Glutamatergic neuron (in vitro differentiated cells): Measurements from ENCODE around the gene PROC. TPM values are rescaled to one million over a fixed set of nuclear protein-coding genes. Genes with fewer than 3 reads are reported as not detected.

ENCODE experiments used
- DNase-seq: peaks from one replicate; pipeline ENCODE4 v3.0.0; 2022
- H3K27ac Mint-ChIP-seq: one replicate; pipeline ENCODE4 v1.8.0; 2020; ENCODE audit warnings: mild to moderate bottlenecking, mixed read lengths, inconsistent platforms; ENCODE audit not compliant: unreplicated experiment
- H3K27me3 Mint-ChIP-seq: one replicate; pipeline ENCODE4 v1.8.0; 2020; ENCODE audit warnings: mild to moderate bottlenecking, moderate library complexity, mixed read lengths, inconsistent platforms; ENCODE audit not compliant: unreplicated experiment
- H3K36me3 Mint-ChIP-seq: one replicate; pipeline ENCODE4 v1.8.0; 2020; ENCODE audit warnings: mild to moderate bottlenecking, mixed read lengths, inconsistent platforms; ENCODE audit not compliant: unreplicated experiment
- H3K4me1 Mint-ChIP-seq: one replicate; pipeline ENCODE4 v1.8.0; 2020; ENCODE audit warnings: mild to moderate bottlenecking, low read depth, mixed read lengths, inconsistent platforms; ENCODE audit not compliant: unreplicated experiment
- H3K4me3 Mint-ChIP-seq: one replicate; pipeline ENCODE4 v1.8.0; 2020; ENCODE audit warnings: mild to moderate bottlenecking, mixed read lengths, inconsistent platforms; ENCODE audit not compliant: unreplicated experiment
- H3K9me3 Mint-ChIP-seq: one replicate; pipeline ENCODE4 v1.8.0; 2020; ENCODE audit warnings: mild to moderate bottlenecking, moderate library complexity, mixed read lengths, inconsistent platforms; ENCODE audit not compliant: unreplicated experiment
- total RNA-seq: library from RNA; stranded (reverse); fragmentation: NEBNext Ultra II Directional; extraction: Animal tissue kit (Norgen Biotek cat#: 25700); gene quantifications from one replicate; pipeline ENCODE4 v1.2.1, GENCODE V29; 2021; ENCODE audit not compliant: unreplicated experiment
- TF ChIP-seq, protein P1 (sequence below): fragments of 200-600 bp; sonication (generic); IDR thresholded peaks from one replicate; pipeline ENCODE4 v1.5.0; 2021; ENCODE audit not compliant: partially characterized antibody, unreplicated experiment

The PROC gene
- total RNA-seq, 1 donor from 2014 or later, result not detected

DNA sequence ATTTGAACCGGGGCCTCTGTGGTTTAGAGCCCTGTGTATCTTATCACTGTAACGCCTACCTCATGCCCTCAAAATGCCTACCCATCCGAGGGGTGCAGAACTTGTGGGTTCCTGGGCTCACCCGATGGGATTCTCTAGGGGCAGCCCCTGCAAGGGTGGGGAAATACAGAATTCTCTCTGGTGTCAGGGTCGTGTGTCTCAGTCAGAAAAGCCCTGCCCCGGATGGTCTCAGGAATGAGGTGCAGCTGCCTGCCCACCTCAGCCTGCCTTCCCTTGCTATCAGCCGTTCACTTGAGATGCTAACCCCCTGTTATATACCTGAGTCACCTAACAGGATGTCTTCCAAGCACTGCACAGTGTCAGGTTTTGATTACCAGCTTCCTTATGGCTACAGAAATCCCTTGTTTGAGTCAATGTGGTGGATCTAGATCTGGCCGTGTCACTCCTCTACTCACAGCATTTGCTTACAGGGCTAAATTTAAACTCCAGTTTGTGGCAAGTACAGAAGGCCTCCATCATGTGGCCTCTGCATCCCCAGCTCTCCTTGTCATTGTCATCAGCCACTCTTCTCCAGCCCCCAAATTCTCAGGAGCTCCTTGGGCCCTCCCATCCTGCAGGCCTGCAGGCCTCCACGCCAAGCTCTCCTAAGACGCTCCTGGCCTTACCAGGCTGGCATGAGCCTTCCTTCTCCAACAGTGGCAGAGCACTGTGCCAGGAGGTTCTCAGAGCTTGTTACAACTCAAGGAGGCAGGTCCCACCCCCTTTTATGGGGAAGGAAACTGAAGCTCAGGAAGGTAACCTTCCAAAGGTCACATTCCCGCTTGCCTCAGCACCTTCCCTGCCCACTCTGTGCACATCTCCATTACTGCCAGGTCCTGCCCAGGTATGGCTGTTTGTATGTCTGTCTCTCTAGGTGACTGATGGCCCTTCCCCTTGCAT, 16.2 kb upstream of the PROC start:
- H3K36me3 Mint-ChIP-seq, result no peaks in the 10 kb centered on the region
- H3K27me3 Mint-ChIP-seq, result peaks cover 4% of the 10 kb centered on the region
- no peaks in the 10 kb centered on the region for H3K4me1 Mint-ChIP-seq
- H3K9me3 Mint-ChIP-seq, result no peaks in the 10 kb centered on the region
- DNase-seq, result no peak
- no peak overlapping the region for H3K4me3 Mint-ChIP-seq
- no peak overlapping the region for H3K27ac Mint-ChIP-seq
- TF ChIP-seq, protein P1, sequence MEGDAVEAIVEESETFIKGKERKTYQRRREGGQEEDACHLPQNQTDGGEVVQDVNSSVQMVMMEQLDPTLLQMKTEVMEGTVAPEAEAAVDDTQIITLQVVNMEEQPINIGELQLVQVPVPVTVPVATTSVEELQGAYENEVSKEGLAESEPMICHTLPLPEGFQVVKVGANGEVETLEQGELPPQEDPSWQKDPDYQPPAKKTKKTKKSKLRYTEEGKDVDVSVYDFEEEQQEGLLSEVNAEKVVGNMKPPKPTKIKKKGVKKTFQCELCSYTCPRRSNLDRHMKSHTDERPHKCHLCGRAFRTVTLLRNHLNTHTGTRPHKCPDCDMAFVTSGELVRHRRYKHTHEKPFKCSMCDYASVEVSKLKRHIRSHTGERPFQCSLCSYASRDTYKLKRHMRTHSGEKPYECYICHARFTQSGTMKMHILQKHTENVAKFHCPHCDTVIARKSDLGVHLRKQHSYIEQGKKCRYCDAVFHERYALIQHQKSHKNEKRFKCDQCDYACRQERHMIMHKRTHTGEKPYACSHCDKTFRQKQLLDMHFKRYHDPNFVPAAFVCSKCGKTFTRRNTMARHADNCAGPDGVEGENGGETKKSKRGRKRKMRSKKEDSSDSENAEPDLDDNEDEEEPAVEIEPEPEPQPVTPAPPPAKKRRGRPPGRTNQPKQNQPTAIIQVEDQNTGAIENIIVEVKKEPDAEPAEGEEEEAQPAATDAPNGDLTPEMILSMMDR, result no peak

DNA sequence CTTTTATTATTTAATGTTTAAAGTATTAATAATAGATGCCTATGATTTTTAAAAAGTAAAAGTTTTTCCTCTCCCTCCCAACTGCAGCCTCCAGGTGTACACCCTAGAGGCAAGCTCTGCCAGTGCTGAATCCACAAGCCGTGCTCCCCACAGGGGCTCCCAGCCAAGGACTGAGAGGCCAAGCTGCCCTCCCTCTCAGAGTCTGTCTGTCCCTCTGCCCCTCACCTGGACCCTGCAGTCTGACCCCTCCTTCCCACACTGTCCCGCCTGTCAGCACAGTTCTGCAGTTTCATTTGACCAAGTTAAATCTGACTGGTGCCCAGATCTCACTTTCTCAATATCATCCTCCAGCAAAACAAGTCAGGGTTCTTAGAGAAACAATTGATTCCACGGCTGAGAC, 14.8 kb upstream of the PROC start:
- no peak overlapping the region for H3K4me3 Mint-ChIP-seq
- TF ChIP-seq, protein P1, result no peak
- H3K9me3 Mint-ChIP-seq, result no peaks in the 10 kb centered on the region
- DNase-seq, result no peak
- no peaks in the 10 kb centered on the region for H3K27me3 Mint-ChIP-seq
- H3K27ac Mint-ChIP-seq, result no peak overlapping the region
- H3K4me1 Mint-ChIP-seq, result no peaks in the 10 kb centered on the region
- H3K36me3 Mint-ChIP-seq, result no peaks in the 10 kb centered on the region

DNA sequence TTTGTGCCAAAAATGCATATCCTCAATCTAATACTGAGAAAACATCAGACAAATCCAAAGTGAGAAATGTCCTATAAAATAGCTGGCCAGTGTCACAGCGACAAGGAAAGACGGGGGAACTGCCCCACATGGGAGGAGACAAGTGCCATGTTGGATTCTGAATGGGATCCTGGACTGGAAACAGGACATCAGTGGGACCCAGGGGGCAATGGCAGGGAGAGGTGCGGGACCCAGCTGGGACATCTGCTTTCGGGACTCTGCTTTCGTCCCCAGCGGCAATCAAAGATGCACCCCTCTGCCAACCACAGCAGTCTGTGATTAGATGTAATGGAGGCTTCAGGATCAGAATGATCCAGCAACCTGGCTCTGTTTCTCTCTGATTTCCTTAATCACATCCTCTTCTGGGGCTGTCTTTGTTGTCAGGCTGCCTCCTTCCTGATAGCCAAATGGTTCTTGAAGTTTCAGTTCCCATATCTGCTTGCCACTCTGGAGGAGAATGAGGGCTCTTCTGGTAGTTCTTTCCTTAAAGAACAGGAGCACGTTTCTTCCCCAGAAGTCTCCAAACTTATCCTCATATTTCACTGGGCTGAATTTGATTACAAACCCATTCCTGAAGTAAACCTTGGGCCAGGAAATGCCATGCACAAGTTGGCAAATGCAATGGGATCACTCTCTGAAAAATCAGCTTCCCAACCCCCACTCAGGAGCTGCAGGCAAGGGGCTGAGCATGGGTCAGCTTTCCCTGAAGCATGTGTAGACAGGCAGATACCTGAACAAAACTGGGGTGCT, 13.6 kb upstream of the PROC start:
- Mint-ChIP-seq H3K4me3 (no peak overlapping the region), H3K27ac (no peak overlapping the region), H3K27me3 (no peaks in the 10 kb centered on the region), H3K9me3 (no peaks in the 10 kb centered on the region), H3K36me3 (no peaks in the 10 kb centered on the region), H3K4me1 (no peaks in the 10 kb centered on the region)
- no peak for DNase-seq
- TF ChIP-seq, protein P1, result no peak

DNA sequence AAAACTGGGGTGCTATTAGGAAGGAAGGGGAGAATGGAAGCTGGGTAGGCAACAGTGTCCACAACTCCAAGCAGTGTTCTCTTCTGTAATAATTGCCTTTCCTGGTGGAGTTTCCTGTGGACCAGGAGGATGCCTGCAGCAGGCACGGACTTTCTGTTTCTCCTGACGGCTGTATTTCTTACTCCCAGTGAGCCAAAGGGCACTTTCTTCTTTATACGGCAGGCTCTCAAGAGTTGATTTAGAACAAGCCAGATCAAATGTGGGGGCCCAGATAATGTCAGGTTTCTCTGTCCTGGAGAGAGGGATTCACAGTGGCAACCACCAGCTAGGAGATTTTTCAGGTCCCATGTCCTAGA, 13.0 kb upstream of the PROC start:
- no peaks in the 10 kb centered on the region for H3K4me1 Mint-ChIP-seq
- H3K27ac Mint-ChIP-seq, result no peak overlapping the region
- no peak overlapping the region for H3K4me3 Mint-ChIP-seq
- TF ChIP-seq, protein P1, result no peak
- no peaks in the 10 kb centered on the region for H3K36me3 Mint-ChIP-seq
- H3K9me3 Mint-ChIP-seq, result no peaks in the 10 kb centered on the region
- no peak for DNase-seq
- no peaks in the 10 kb centered on the region for H3K27me3 Mint-ChIP-seq

DNA sequence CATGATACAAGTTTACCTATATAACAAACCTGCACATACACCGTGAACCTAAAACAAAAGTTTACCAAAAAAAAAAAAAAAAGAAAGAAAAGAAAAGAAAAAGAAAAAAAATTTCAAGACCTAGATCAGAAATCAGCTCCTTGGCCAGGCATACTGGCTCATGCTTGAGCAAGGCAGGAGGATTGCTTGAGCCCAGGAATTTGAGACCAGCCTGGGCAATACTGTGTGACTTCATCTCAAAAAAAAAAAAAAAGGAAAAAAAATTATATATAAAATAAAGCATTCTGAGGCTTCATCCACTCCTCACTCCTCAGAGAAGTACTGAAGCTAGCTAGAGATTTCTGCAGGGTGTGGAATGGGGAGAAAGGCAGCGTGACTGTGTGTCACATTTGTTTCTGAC, 11.8 kb upstream of the PROC start:
- no peaks in the 10 kb centered on the region for H3K4me1 Mint-ChIP-seq
- H3K9me3 Mint-ChIP-seq, result no peaks in the 10 kb centered on the region
- DNase-seq, result no peak
- H3K27ac Mint-ChIP-seq, result no peak overlapping the region
- no peaks in the 10 kb centered on the region for H3K36me3 Mint-ChIP-seq
- no peak overlapping the region for H3K4me3 Mint-ChIP-seq
- TF ChIP-seq, protein P1, result no peak
- no peaks in the 10 kb centered on the region for H3K27me3 Mint-ChIP-seq
